MCF 10A (cell line): ENCODE results near the gene ZFYVE28. TPM values are rescaled to one million over a fixed set of nuclear protein-coding genes. Genes with fewer than 3 reads are reported as not detected.

Source experiments
- BruUV-seq: library from RNA; stranded (reverse); fragments of 400-500 nt; replicated peaks from 2 replicates; lab custom pipeline; 2021; lab: Mats Ljungman, UMichigan
- CTCF ChIA-PET: fragments of 300-600 bp; sonication (Branson Sonifier 250); formaldehyde crosslinking; extraction: SDS; loops from one replicate; lab custom pipeline; 2021; ENCODE audit warnings: antibody characterized with exemption, inconsistent platforms; lab: Yijun Ruan, JAX
- POLR2A ChIA-PET: fragments of 300-600, 350-650 bp; sonication (Branson Sonifier 250); formaldehyde crosslinking; extraction: SDS; loops from one replicate; lab custom pipeline; 2020; ENCODE audit warnings: antibody characterized with exemption, inconsistent platforms; lab: Yijun Ruan, JAX
- DNase-seq: peaks from one replicate; pipeline ENCODE4 v3.0.0-alpha.2; 2018; ENCODE audit not compliant: unreplicated experiment
- H3K27ac Mint-ChIP-seq: one replicate; pipeline ENCODE4 v1.8.0; 2022; ENCODE audit warnings: mild to moderate bottlenecking, low read depth, mixed read lengths; ENCODE audit not compliant: unreplicated experiment
- H3K27me3 Mint-ChIP-seq: one replicate; pipeline ENCODE4 v1.8.0; 2022; ENCODE audit warnings: mixed read lengths; ENCODE audit not compliant: insufficient read depth, unreplicated experiment
- H3K36me3 Mint-ChIP-seq: one replicate; pipeline ENCODE4 v1.8.0; 2022; ENCODE audit warnings: mild to moderate bottlenecking, moderate library complexity, mixed read lengths; ENCODE audit not compliant: insufficient read depth, unreplicated experiment
- H3K4me1 Mint-ChIP-seq: one replicate; pipeline ENCODE4 v1.8.0; 2022; ENCODE audit warnings: mixed read lengths; ENCODE audit not compliant: insufficient read depth, unreplicated experiment
- H3K4me3 Mint-ChIP-seq: one replicate; pipeline ENCODE4 v1.8.0; 2022; ENCODE audit warnings: mild to moderate bottlenecking, moderate library complexity, mixed read lengths; ENCODE audit not compliant: unreplicated experiment
- H3K9me3 Mint-ChIP-seq: one replicate; pipeline ENCODE4 v1.8.0; 2022; ENCODE audit warnings: mixed read lengths; ENCODE audit not compliant: unreplicated experiment
- CTCF ChIP-seq: fragments of 200-600 bp; IDR thresholded peaks from one replicate; pipeline ENCODE4 v1.8.0; 2022; ENCODE audit warnings: antibody characterized with exemption, mild to moderate bottlenecking; ENCODE audit not compliant: unreplicated experiment
- intact Hi-C: fragments of 100-400 bp; cut with micrococcal nuclease; formaldehyde crosslinking; loops from 2 replicates; pipeline ENCODE4 v1.14.1; 2022
- total RNA-seq: library from RNA; stranded (reverse); gene quantifications from 2 replicates; pipeline ENCODE4 v1.2.3, GENCODE V29; 2022

Gene ZFYVE28
- total RNA-seq, 1 experiment from 2014 or later, result 1.6 TPM

GRCh38 chr4:2458546-2459491 is 40.4 kb upstream of the ZFYVE28 start:
- Mint-ChIP-seq H3K27ac (no peak overlapping the region), H3K36me3 (no peaks in the 10 kb centered on the region), H3K27me3 (no peaks in the 10 kb centered on the region), H3K4me1 (peaks cover 6% of the 10 kb centered on the region), H3K9me3 (no peaks in the 10 kb centered on the region), H3K4me3 (no peak overlapping the region)
- DNase-seq, result no peak
- ChIA-PET CTCF (interaction anchor here (0.7 to 1.2 kb wide), 2 partner anchors 25 to 831 kb away, joined by 3 read pairs; no protein-coding TSS in a partner anchor), POLR2A (interaction anchor here (0.8 kb wide), 1 partner anchor 9 kb away, joined by 4 read pairs; no protein-coding TSS in a partner anchor)
- no peak for TF ChIP-seq CTCF
- intact Hi-C loops, result no loop called here
- no TSS peak for BruUV-seq

GRCh38 chr4:2457481-2458295 is 39.2 kb upstream of the ZFYVE28 start:
- no peaks in the 10 kb centered on the region for H3K36me3 Mint-ChIP-seq
- H3K27me3 Mint-ChIP-seq, result no peaks in the 10 kb centered on the region
- BruUV-seq, result no TSS peak
- POLR2A ChIA-PET, result interaction anchor here (1.1 kb wide), 1 partner anchor 10 kb away, joined by 3 read pairs; no protein-coding TSS in a partner anchor
- H3K4me1 Mint-ChIP-seq, result peaks cover 6% of the 10 kb centered on the region
- CTCF ChIA-PET, result no interaction called here
- intact Hi-C loops, result no loop called here
- no peaks in the 10 kb centered on the region for H3K9me3 Mint-ChIP-seq
- no peak for DNase-seq
- H3K27ac Mint-ChIP-seq, result no peak overlapping the region
- no peak for TF ChIP-seq CTCF
- H3K4me3 Mint-ChIP-seq, result no peak overlapping the region

- DNase-seq, result no peak
- CTCF ChIA-PET, result interaction anchor here (0.7 kb wide), 1 partner anchor 65 kb away, joined by 3 read pairs; no protein-coding TSS in a partner anchor
- intact Hi-C loops, result no loop called here
- H3K27ac Mint-ChIP-seq, result no peak overlapping the region
- no peak for TF ChIP-seq CTCF
- no peaks in the 10 kb centered on the region for H3K9me3 Mint-ChIP-seq
- no TSS peak for BruUV-seq
- H3K4me3 Mint-ChIP-seq, result no peak overlapping the region
- no peaks in the 10 kb centered on the region for H3K27me3 Mint-ChIP-seq
- POLR2A ChIA-PET, result no interaction called here
- no peaks in the 10 kb centered on the region for H3K36me3 Mint-ChIP-seq
- H3K4me1 Mint-ChIP-seq, result no peaks in the 10 kb centered on the region
Measured at GRCh38 chr4:2451821-2452785, 33.7 kb upstream of the ZFYVE28 start.
